Activated T-cell treated with anti-CD3 and anti-CD28 coated beads, Interleukin-2, amount 50 U/mL, for 1 hour (primary cell): ENCODE data around the gene COP1.

ENCODE experiments used
- DNase-seq: peaks from one replicate; pipeline ENCODE4 v3.0.0-alpha.2; 2020

The COP1 gene

DNA sequence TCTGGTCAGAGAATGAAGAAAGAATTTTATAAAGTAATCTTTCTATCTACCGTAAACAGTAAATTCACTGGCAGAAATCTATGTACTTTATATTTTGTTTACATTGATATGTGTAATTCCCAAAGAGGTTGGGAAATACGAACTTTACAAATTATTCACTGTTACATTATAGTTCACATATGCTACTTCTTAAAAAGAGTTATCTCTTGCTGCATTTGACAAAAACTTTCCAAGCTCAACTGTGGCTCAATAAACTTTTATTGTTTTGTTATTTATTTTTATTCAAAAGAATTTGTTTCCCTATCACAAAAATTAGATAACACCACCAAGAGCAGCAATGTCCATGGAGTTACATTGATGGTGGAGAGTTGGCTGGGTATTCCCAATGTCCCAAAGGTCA, 262.5 kb downstream of the COP1 start:
- DNase-seq: no peak

DNA sequence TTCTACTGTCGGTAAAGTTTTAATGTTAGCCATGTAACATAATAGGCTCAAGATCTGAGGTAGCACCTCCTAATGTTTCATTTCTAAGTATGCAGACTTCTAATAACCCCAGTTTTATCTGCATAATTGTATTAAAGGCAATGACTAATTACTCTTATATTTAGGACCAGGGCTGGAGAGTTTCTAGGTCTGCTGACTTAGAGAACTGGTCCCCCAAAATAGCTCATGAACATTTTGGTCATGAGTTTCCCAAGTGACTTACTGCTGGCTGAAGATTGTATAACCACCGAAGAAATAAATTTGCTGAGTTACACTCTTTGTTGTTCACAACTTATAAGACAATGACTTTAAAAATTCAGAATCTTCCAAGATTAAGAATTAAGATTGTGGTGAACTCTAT, 265.9 kb downstream of the COP1 start:
- DNase-seq: no peak

DNA sequence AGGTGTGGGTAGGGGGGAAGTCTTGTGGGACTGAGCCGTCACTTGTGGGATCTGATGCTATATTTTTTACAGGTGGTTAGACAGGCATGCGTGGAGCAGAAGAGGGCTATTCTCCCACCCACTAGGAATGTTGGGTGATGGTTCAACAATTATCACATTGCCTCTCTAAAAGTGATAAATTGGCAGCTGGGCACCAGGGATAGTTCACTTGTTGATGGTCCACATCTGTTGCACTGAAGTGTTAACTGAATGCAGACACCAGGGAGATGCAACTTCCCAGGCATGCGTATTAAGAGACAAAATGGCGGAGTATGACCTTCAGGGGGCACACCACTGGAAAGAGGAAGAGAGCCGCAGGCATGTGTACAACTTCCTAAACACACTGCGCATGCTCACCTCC, 270.4 kb downstream of the COP1 start:
- no peak for DNase-seq

DNA sequence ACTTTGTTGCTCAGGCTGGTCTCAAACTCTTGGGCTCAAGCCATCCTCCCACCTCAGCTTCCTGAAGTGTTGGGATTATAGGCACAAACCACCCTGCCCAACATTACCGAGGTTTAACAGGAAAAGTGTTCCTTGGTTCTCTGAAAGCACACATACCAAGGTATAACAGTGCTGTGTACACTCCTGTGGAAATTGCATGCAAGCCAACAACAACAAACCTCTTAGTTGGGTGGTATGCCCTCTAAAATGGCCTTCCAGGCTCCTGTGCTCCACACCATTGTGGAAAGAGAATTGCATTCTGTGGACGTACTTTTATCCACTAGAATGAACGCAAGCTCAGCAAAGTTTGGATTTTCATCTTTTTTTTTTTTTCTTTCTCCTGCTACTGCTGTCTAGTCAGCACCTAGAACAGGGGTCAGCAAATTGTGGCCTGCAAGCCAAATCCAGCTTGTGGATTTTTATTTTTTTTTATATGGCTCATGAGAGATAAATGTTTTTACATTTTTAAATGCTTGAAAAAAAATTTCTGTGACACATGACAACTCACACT, 271.4 kb downstream of the COP1 start:
- DNase-seq: no peak

DNA sequence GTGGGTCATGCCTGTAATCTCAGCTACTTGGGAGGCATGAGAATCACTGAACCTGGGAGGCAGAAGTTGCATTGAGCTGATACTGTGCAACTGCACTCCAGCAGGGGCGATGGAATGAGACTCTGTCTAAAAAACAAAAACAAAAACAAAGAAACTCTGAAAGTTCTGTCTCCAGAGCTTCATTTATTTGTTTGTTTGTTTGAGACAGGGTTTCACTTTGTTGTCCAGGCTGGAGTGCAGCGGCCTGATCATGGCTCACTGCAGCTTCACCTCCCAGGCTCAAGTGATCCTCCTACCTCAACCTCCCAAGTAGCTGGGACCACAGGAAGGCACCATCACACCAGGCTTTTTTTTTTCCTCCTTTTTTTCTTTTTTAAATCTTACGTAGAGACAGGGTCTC, 271.9 kb downstream of the COP1 start:
- no peak for DNase-seq

DNA sequence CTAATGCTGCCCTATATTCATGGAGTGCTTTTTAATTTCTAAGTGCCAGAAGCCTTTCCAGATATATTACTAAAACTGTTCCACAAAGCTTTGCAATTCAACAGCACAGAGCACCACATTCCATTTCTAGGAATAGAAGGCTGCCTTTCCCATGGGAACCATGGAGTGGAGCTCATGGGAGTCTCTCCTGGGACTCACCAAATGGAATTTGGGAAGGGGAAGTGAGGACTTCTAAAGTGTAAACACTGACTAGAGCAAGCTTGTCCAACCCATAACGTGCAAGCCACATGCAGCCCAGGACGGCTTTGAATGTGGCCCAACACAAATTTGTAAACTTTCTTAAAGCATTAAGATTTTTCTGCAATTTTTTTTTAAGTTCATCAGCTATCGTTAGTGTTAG, 273.3 kb downstream of the COP1 start:
- DNase-seq: no peak

DNA sequence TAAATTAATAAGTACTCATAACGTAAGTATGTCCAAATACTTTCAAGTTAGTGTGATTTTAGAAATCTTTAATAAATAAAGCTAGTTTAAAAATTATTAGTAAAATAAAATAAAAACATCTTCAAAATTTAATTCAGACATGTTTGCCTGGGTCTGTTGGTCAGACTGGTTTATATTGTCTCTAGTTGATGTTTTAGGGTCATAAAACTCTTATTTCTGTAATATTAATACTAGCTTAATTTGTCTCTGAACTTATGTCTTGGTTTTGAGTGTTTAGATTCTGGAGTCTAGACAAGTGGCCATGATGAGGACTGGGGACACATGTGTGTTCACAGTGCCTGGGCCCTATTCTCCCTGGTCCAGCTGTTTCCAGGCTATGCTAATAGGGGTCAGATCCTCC, 279.1 kb downstream of the COP1 start:
- no peak for DNase-seq

DNA sequence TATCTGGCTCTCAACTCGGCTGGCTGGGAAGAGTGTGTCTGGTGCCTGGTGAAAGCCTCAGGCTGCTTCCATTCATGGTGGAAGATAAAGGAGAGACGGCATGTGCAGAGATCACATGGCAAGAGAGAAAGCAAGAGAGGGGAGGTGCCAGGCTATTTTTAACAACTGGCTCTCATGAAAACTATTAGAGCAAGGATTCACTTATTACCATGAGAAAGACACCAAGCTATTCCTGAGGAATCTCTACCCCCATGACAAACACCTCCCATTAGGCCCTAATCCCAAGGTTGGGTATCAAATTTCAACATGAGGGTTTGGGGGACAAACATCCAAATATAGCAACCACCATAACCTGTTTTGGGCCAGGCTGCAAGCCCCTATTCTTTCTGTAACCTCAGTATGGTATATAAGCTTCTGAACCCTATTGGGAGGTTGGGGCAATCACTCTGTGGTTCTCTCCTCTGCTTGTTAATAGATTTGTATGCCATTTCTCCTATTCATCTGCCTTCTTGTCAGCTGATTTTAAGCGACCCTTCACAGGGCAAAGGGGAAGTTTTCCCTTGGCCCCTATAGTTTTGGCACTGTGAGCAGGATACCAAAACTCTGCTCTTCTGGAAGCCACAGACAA, 284.7 kb downstream of the COP1 start:
- no peak for DNase-seq

DNA sequence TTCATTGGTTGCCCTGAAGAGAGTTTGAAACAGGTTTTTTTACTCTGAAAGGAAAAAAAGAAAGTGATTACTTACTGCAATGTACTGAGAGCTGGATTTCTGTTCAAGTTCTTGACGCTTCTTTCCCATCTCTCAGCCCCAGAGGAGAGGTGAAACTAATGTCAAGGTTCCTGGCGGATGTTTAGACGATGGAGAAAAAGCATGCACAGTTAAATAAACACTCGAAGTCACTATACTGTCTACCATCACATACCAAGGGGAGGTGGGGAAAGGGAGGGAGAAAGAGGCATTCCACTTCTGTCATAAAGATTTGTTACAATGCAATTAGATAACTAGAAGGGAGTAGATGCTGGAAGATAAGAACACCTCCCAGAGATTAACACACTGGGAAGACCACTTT, 286.7 kb downstream of the COP1 start:
- no peak for DNase-seq

DNA sequence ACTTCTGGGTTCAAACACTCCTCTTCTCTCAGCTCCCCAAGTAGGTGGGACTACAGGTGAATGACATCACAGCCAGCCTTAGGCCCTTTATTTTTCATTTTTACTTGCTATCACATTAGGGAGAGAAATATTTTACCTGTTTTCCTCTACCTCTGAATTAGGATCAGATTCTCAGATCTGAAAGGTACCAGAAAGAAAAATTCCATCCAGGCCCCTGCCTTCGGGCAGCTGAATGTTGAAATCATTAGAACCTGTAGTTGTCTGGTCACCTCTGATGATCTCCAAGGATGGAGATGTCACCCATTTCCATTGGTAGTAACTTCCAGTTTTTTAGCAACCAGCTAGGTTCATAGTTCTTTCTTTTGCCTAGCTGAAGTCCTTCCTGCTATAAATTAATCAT, 288.1 kb downstream of the COP1 start:
- DNase-seq: no peak

DNA sequence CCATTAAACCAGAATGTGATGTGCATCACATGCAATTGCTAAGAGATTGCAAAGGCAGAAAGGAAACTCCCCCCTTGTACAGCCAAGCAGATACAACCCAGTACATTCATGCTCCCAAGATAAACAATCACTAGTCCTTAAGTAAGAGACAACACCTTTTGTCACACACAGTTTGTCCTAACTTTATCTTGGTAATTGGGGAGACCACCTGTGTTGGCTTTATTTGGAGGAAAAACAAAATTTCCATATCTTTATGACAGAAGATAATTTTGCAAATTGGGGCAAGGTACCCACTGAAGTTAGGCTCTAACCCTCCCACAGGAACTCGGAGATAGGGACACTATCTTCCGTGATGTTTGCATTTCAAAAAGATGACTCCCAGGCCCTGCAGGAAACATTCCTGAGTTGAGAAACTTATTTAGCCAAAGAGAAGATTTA, 288.7 kb downstream of the COP1 start:
- no peak for DNase-seq

DNA sequence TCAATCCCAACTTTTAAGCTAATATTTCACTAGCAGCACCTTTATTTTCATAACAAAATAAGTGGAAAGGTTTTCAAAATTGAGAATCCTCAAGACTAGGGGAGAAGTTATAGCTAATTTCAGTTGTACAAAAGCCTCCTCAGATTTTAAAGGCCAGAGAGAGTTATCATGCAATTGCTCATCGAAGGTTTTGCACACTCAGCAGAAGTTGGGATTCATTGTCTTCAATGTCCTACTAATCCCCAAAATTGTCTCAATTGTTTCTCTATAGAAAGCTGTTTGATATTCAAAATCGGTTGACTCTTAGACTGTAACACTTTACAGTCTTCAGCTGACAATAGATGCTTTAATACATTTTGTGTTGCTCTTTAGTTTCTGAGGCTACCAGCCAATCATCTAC, 293.0 kb downstream of the COP1 start:
- DNase-seq: no peak

DNA sequence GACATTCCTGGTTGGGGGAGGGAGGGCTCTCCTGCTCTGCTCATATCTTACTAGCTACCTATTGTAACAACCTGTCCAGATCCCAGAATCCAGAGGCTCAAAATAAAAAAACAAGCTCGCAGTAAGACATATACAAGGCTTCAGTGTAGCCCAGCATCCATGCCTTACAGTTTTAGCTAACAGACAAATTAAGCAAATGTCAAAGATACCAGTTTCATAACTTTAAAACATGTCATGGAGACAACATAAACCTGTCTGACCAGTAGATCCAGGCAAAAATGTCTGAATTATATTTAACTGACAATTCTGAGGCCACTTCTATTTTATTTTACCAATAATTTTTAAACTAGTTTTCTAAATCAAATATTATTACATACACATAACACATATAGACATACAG, 295.9 kb downstream of the COP1 start:
- no peak for DNase-seq

DNA sequence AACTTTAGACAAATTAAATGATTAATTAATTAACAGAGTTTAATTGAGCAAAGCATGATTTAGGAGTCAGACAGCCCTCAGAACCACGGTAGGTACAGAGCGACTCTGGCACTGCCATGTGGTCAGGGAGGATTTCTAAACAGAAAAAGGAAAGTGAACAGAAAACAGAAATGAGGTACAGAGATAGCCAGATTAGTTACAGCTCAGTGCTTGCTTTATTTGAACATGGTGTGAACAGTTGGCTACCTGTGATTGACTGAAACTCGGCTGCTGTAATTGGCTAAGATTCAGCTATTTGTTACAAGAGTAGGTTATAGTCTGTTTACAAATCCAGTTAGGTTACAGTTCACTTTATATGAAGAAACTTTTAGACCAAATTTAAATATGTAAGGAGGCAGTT, 300.7 kb downstream of the COP1 start:
- no peak for DNase-seq

DNA sequence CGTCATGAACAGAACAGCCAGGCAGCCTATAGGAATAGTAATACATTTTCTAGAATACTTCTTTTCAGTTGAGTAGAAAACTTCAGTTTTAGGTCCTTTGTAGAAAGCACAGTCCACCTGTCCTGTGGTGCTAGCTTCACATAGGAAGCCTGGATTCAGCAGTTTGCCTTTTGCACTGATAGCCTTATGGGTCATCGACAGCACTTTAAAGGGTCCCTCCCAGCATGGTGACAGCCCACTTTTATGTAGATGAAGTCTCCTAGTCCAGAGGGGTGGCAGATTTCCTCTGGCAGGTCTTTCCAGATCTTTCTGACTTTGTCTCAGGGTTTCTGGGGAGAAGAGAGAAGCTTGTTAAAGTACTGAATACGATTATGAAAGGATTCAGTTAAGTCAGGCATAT, 302.3 kb downstream of the COP1 start:
- DNase-seq: no peak

DNA sequence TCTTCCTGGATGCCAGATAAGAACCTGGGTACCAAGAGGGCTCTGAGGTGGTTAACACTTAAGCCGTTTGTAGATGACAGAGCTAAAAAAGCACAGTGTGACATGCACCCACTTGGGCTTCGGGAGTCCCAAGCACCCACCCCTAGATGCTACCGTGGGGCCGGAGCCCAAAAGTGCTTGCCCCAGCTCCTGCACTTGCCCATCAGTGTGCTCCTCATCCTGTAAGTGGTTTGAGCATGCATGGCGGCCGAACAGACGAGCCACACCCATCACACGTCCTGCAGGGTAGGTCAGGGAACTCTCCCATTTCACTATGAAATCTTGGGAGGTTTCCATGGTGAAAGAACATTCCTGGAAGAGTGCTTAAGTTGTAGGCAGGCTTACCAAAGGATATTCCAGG, 304.8 kb downstream of the COP1 start:
- no peak for DNase-seq

DNA sequence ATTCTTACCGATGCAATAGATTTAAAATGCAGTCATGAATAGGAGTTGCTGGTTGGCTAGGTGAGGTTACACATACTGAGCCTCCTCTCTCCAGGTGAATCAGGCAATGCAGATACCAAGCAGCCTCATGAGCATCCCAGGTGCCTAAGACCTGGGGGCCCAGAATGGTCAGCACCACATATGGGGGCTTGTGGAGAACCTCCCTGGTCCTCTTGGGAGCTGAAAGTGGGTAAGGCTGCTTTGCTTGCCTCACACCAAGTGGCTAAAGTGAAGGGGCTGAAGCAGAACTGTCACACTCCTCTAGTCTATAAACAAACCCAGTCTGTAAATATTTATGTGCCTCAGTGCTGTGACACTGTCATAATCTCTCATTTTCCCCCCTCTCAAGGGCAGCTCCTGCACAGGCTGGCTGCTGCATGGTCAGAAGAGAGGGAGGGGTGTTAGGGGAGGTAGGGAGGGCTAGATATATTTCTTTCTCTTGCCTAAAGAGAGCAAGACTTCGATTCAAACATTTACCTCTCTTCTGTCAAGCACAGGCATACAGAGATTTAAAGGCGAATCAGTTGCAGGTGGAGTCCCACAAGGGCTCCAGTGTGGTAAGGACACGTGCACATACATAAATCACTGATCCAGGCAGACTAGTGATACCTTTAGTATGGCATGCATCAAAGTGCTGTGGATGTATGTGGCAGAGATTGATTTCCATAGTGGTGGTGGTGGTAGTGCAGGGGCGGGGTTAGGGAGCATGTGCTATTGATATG, 305.8 kb downstream of the COP1 start:
- DNase-seq: no peak

DNA sequence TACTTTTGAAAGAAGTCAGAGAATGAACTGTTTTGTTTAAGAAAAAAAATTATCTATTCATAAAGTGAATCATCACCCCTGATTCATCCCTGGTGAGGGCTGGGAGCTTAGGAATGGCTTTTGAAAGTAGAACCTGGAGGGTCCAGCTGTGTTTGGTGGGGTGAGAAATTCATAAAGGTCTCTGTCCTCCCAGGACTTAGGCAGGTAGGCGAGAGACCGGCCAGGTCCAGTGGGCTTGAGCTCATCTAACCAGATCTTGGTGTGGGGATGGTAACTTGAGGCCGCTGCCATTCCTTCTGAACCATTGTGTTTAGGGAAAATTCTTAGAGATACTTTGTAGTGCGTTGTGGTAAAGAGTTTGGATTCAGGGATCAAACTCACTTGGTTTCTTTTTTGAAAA, 306.9 kb downstream of the COP1 start:
- DNase-seq: no peak

DNA sequence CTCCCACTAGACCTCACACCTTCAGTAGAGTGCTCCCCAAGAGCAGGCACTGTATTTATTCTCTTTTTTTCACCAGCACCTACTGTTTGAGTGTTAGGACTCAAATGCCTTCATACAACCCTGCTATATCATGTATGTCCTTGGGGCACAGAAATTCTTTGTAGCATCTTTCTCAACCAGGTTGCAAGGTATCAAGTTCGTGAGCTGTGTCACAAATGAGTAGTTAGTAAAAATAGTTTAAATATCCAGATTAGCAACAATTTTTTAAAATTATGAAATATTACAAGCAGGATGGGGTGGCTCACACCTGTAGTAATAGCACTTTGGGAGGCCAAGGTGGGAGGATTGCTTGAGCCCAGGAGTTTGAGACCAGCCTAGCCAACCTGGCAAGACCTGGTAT, 311.1 kb downstream of the COP1 start:
- no peak for DNase-seq
